HG02981 (cell line): ENCODE results near the gene TNPO2.

ENCODE experiments used
- ATAC-seq: cut with Tn5 transposase; IDR thresholded peaks from one replicate; pipeline ENCODE4 v1.9.1; 2021; ENCODE audit warnings: mild to moderate bottlenecking, moderate library complexity; ENCODE audit not compliant: unreplicated experiment

The TNPO2 gene

GRCh38 chr19:12723641-12724426 is at the start of gene TNPO2:
Gene TNPO2, minus strand, starts transcription at chr19:12723932. Its CDS starts 2,955 bp downstream, at chr19:12720977.
- no peak for ATAC-seq

DNA sequence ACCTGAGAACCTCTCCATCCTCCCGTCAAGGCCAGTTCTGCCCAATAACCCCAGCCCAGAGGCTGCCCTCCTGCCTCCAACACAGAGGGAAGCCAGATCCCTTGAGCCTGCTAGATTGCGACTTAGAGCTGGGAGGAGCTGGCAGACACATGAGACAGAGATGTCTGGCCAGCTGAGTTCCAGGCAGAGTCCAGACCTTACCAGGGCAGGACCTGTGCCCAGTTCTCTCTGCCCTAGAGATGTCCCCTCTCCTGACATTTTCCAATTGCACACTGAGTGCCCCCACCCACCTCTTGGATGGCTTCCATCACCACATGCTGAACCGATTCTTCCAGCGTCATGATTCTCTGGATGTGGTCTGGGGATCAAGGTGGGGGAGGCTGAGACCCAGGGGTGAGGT is 48.6 kb upstream of the TNPO2 start:
- no peak for ATAC-seq

DNA sequence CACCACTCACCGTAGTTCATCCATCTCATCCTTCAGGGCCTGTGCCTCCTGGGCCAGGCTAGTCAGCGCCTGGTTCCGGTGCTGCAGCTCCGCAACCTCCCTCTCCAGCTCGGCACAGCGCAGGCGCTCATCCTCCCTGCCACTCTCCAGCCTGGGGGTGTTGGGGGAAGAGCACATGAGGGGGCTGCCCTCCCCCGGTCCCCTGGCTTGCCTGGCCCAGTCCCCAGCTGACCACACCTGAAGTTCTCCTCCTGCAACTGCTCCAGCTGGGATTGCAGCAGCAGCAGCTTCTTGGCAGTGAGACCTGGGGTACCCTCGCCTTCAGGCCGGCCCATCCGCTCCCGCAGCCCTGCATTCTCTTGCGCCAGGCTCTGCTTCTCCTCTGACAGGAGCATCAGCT is 47.2 kb upstream of the TNPO2 start:
- ATAC-seq: no peak

DNA sequence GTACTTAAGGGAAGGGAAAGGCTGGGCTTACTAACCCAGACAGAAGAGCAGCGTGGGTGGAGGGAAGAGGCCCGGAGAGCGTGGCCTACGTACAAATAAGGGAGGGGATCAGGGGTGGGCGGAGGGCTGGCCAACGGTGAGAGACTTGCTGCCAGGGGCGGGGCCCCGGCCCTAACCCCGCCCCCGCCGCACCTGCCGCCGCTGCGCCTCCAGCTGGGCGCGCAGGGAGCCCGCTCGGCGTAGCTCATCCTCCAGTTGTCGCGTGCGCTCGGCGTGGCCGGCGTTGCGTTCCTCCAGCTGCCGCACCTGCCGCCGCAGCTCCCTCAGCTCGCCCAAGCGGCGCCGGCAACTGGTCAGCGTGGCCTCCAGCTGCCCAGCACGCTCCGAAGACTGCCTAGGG is 46.0 kb upstream of the TNPO2 start:
- ATAC-seq: no peak

- no peak for ATAC-seq
Observed at GRCh38 chr19:12767666-12768065, 43.9 kb upstream of the TNPO2 start.

- ATAC-seq: no peak
Observed at GRCh38 chr19:12767150-12767549, 43.4 kb upstream of the TNPO2 start.

- no peak for ATAC-seq
Observed at GRCh38 chr19:12766051-12766521, 42.4 kb upstream of the TNPO2 start.

- ATAC-seq: no peak
Observed at GRCh38 chr19:12764698-12765097, 41.0 kb upstream of the TNPO2 start.

DNA sequence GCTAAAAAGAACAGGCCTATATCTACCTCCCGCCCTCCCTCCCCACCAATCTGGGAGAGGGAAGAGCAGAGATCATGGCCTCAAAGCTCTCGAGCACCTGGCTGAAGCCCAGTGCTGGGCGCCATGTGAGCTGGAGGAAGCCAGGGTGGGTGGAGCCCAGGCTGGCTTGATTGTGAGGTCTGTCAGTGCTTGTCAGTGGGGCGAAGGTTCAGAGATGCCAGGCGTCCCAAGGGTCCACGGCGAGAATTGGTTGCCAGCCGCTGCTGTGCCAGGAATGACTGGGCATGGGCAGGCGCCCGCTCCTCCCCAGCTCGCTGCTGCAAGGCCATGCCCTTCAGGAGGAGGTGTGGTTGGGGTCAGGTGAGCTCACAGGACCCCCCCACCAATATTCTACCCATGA is 39.4 kb upstream of the TNPO2 start:
- ATAC-seq: no peak

GRCh38 chr19:12759686-12760085 is 36.0 kb upstream of the TNPO2 start:
- no peak for ATAC-seq

- ATAC-seq: no peak
Observed at GRCh38 chr19:12757544-12758274, 34.0 kb upstream of the TNPO2 start.

DNA sequence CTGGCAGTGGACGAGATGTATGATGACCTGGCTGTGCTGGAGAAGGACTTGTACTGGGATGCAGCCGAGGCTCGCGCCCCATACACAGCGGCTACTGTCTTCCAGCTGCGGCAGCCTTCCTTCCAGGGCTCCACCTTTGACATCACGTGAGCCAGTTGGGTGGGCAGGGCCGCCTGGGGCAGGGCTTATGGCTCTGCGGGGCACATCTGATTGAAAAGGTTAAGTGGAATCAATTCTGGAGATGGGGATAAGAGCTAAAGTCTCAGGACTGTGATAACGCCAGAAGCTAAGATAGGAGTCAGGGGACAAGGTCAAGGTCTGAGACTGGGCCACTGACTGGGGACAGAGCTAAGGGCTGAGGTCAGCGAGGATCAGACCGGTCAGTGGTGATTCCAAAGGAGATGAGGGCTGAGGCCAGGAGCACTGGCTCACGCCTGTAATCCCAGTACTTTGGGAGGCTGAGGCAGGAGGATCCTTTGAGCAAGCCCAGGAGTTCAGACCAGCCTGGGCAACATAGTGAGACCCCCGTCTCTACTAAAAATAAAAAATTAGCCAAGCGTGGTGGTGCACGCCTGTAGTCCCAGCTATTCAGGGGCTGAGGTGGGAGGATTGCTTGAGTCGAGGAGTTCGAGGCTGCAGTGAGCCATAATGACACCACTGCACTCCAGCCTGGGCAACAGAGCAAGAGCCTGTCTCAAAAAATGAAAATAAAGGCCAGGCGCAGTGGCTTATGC is 32.6 kb upstream of the TNPO2 start:
- ATAC-seq: no peak

DNA sequence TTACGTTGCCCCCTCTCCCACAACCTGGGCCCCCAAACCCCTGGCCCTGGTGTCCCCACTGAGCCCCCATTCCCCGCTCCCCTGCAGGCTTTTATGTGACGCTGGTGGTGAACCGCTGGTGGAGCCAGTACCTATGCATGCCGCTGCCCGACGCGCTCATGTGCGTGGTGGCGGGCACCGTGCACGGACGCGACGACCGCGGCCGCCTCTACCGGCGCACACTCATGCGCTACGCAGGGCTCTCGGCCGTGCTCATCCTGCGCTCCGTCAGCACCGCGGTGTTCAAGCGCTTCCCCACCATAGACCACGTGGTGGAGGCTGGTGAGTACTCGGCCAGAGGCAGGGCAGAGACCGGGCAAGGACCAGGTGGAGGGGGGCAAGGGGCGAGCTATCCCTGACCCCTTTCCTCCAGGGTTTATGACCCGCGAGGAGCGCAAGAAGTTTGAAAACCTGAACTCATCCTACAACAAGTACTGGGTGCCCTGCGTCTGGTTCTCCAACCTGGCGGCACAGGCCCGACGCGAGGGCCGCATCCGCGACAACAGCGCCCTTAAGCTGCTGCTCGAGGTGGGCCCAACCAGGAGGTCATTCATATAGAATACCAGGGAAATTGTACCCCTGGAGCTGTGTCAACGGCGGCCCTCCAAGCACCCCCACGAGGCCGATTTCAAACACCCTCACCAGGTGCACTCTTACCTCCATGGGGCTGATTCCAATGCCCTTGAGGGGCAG is 30.9 kb upstream of the TNPO2 start:
- no peak for ATAC-seq

GRCh38 chr19:12752056-12752781 is 28.5 kb upstream of the TNPO2 start:
- ATAC-seq: no peak

DNA sequence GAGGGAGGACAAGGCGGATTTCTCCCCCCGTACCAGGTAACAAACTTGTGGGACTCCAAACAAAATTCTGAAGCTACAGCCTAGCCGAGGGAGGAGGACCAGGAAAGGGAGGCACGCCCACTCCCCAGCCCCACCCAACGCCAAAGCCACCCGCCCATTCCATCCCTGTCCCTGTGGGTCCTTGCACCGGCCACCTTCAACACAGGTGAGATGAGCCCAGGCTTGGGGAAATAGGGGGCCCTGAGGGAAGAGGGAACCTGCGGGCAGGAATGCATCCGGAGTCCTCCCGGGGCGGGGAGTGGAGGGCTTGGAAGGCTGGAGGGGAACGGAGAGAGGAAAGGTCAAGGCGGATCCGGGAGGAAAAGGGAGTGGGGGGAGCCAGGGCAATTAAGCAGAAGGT is 27.9 kb upstream of the TNPO2 start, which contains the start of gene BEST2:
TSS of gene BEST2 (plus strand) at position 157 of the 400 bp plus-strand sequence. CDS start 802 bp downstream, outside the sequence.
- ATAC-seq: no peak

GRCh38 chr19:12750851-12751250 is 27.1 kb upstream of the TNPO2 start:
- no peak for ATAC-seq

GRCh38 chr19:12749938-12750521 is 26.3 kb upstream of the TNPO2 start:
- no peak for ATAC-seq

- ATAC-seq: no peak
Observed at GRCh38 chr19:12748489-12748888, 24.8 kb upstream of the TNPO2 start.

DNA sequence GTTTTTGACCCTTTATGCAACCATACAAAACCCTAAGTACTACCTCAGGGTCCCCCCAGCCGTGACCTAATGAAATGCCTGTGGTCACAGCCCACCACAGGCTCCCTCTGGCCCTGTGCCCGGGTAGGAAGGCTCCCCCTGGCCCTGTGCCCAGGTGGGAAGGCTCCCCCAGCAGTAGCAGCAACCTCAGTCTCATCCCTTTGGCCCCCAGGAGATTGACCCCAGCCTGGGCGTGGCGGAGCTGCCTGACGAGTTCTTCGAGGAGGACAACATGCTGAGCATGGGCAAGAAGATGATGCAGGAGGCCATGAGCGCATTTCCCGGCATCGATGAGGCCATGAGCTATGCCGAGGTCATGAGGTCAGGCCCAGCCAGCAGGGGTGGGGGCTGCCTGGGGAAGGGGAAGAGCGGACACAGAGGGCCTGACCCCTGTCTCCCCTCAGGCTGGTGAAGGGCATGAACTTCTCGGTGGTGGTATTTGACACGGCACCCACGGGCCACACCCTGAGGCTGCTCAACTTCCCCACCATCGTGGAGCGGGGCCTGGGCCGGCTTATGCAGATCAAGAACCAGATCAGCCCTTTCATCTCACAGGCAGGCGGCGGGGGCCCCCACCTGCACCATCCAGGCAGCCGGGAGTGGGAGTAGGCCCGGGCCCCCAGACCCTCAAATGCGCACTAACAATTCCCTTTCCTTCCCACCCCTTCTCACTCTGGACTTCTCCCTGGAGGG is 21.6 kb upstream of the TNPO2 start:
- ATAC-seq: no peak
